ENCODE results near the gene FKRP. TPM values are rescaled to one million over a fixed set of nuclear protein-coding genes. Genes with fewer than 3 reads are reported as not detected.

Gene FKRP
- total RNA-seq, 1 experiment from 2014 or later, result 19.4 TPM

DNA sequence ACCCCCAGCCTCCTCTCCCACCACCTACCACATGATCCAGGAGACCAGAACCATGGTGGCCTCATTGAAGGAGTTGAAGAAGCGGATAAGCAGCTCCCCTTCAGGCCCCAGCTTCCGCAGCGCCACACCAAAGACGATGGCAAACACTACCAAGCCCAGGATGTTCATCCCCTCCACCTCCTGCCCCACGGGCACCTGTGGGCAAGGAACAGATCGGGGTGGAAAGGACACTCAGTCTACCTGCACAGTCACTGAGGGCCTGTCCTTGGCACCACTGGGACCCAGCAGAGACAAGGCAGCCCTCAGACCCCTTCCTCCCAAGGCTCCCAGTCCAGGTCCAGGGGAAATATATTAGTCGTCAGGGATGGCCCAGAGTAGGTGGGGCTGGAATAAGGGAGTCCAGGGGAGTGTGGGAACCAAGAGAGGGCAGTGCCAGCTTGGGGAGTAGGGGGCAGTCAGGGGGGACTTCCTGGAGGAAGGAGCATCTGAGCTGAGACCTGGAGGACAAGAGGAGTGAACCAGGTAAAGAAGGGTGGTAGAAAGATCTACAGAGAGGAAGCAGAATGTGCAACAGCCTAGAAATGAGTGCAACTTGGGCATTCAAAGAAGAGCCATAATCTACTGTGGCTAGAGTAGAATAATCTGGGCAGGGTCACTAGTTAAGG is 36.6 kb downstream of the FKRP start (continued):
- TF ChIP-seq, protein P1, sequence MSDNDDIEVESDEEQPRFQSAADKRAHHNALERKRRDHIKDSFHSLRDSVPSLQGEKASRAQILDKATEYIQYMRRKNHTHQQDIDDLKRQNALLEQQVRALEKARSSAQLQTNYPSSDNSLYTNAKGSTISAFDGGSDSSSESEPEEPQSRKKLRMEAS (IDR thresholded peaks at IDR 0.05), result no peak
- TF ChIP-seq POLR2AphosphoS5 (IDR thresholded peaks at IDR 0.05; ENCODE audit: low read depth, low read length), result no peak
- TF ChIP-seq EZH2phosphoT487 (IDR thresholded peaks at IDR 0.05; ENCODE audit: borderline replicate concordance), result no peak

DNA sequence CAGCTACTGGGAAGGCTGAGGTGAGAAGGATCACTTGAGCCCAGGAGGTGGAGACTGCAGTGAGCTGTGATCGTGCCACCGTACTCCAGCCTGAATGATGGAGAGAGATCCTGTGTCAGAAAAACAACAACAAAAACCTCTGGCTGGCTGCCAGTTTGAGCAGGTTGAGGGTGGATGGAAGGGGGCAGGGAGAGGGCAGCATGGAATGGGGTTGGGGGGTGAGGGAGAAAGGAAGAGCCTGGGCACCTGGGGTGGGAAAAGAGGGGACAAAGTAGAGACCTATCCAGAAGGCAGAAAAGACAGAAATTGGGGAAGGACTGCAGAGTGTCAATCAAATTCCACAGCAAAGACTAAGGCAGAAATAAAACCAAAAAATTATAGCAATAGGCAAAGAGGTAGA is 37.8 kb downstream of the FKRP start:
- H3K9me3 ChIP-seq (ENCODE audit: control insufficient read depth in 1 of 2, insufficient read depth in 1 of 2, low read depth in 1 of 2, low read length in 2 of 2), result no peaks in the 10 kb centered on the region
- ChIA-PET CTCF (interaction anchor here (2.3 kb wide), 1 partner anchor 17 kb away, joined by 5 read pairs; no protein-coding TSS in a partner anchor), RAD21 (ENCODE audit: low non-redundant PET in 1 of 2, low total read pairs in 2 of 2, uncharacterized antibody in 2 of 2, unreplicated experiment in 2 of 2) (no interaction called here), POLR2A (interaction anchor here (1.0 kb wide), 1 partner anchor 10 kb away, joined by 3 read pairs; no protein-coding TSS in a partner anchor)
- no peak overlapping the region for H3K9ac ChIP-seq (ENCODE audit: low read length)
- no peaks in the 10 kb centered on the region for H3K9me2 ChIP-seq (ENCODE audit: insufficient read depth)
- intact Hi-C loops (cut with micrococcal nuclease), result no loop called here
- no peak overlapping the region for H2AFZ ChIP-seq (ENCODE audit: low read depth, low read length, poor library complexity, severe bottlenecking)
- ATAC-seq, result no peak
- peak overlapping the region; percentile 91 for H3K27ac ChIP-seq (ENCODE audit: low read depth, low read length)
- TF ChIP-seq RAD21 (IDR thresholded peaks at IDR 0.05; ENCODE audit: low read depth) (no peak), JUND (IDR thresholded peaks at IDR 0.05) (no peak), TCF7L2 (IDR thresholded peaks at IDR 0.05; ENCODE audit: borderline replicate concordance, extremely low read depth, insufficient read depth, insufficient read length) (no peak), EZH2 (IDR thresholded peaks at IDR 0.05) (no peak), ZNF274 (IDR thresholded peaks at IDR 0.05; ENCODE audit: low read depth, low read length) (no peak), FOSL1 (IDR thresholded peaks at IDR 0.05; ENCODE audit: low read depth) (no peak), POLR2A (IDR thresholded peaks at IDR 0.05; ENCODE audit: borderline replicate concordance, extremely low read depth, insufficient read depth, insufficient read length) (no peak)
- TF ChIP-seq, protein P2, sequence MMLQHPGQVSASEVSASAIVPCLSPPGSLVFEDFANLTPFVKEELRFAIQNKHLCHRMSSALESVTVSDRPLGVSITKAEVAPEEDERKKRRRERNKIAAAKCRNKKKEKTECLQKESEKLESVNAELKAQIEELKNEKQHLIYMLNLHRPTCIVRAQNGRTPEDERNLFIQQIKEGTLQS (IDR thresholded peaks at IDR 0.05), result no peak
- TF ChIP-seq, protein P3, sequence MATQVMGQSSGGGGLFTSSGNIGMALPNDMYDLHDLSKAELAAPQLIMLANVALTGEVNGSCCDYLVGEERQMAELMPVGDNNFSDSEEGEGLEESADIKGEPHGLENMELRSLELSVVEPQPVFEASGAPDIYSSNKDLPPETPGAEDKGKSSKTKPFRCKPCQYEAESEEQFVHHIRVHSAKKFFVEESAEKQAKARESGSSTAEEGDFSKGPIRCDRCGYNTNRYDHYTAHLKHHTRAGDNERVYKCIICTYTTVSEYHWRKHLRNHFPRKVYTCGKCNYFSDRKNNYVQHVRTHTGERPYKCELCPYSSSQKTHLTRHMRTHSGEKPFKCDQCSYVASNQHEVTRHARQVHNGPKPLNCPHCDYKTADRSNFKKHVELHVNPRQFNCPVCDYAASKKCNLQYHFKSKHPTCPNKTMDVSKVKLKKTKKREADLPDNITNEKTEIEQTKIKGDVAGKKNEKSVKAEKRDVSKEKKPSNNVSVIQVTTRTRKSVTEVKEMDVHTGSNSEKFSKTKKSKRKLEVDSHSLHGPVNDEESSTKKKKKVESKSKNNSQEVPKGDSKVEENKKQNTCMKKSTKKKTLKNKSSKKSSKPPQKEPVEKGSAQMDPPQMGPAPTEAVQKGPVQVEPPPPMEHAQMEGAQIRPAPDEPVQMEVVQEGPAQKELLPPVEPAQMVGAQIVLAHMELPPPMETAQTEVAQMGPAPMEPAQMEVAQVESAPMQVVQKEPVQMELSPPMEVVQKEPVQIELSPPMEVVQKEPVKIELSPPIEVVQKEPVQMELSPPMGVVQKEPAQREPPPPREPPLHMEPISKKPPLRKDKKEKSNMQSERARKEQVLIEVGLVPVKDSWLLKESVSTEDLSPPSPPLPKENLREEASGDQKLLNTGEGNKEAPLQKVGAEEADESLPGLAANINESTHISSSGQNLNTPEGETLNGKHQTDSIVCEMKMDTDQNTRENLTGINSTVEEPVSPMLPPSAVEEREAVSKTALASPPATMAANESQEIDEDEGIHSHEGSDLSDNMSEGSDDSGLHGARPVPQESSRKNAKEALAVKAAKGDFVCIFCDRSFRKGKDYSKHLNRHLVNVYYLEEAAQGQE (IDR thresholded peaks at IDR 0.05; ENCODE audit: low read depth), result no peak
- TF ChIP-seq, protein P1 (IDR thresholded peaks at IDR 0.05), result no peak
- H3K27me3 ChIP-seq (ENCODE audit: insufficient read depth, low read length), result no peaks in the 10 kb centered on the region
- no TSS peak for BruUV-seq (replicated peaks)
- peaks cover 93% of the 10 kb centered on the region for H3K79me2 ChIP-seq (ENCODE audit: insufficient read depth, low read length)
- peaks cover 30 to 49% of the 10 kb centered on the region in 2 experiments for H3K4me1 ChIP-seq (ENCODE audit: control insufficient read depth in 1 of 2, insufficient read depth in 2 of 2, low read length in 2 of 2)
- H3K36me3 ChIP-seq (ENCODE audit: control insufficient read depth in 1 of 2, insufficient read depth in 2 of 2, low read length in 2 of 2), result peaks cover 35 to 45% of the 10 kb centered on the region in 2 experiments; a peak in 3 of 4 replicates
- peak overlapping the region in 1 of 2 experiments; percentile 96; a peak in 1 of 4 replicates for H3K4me3 ChIP-seq (replicated peaks in 1 of 2; ENCODE audit: low read depth in 1 of 2, low read length in 2 of 2)
- H4K20me1 ChIP-seq (ENCODE audit: insufficient read depth), result peaks cover 8% of the 10 kb centered on the region; the same call in 1 of the 2 replicates
- no peak overlapping the region; the same call in 1 of the 2 replicates for H3K4me2 ChIP-seq (ENCODE audit: low read length)
- DNase-seq (ENCODE audit: low read depth, low spot score), result no peak
